Measurements from ENCODE around the gene RBM25.
A peak's percentile ranks its signal among the peaks of the same experiment; 100 is the strongest.

- TF ChIP-seq, protein P1, sequence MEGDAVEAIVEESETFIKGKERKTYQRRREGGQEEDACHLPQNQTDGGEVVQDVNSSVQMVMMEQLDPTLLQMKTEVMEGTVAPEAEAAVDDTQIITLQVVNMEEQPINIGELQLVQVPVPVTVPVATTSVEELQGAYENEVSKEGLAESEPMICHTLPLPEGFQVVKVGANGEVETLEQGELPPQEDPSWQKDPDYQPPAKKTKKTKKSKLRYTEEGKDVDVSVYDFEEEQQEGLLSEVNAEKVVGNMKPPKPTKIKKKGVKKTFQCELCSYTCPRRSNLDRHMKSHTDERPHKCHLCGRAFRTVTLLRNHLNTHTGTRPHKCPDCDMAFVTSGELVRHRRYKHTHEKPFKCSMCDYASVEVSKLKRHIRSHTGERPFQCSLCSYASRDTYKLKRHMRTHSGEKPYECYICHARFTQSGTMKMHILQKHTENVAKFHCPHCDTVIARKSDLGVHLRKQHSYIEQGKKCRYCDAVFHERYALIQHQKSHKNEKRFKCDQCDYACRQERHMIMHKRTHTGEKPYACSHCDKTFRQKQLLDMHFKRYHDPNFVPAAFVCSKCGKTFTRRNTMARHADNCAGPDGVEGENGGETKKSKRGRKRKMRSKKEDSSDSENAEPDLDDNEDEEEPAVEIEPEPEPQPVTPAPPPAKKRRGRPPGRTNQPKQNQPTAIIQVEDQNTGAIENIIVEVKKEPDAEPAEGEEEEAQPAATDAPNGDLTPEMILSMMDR (IDR thresholded peaks at IDR 0.05) = peak in 1 of 3 experiments; percentile 4
- TF ChIP-seq POLR2A (IDR thresholded peaks at IDR 0.05) = peak; percentile 43
Observed at GRCh38 chr14:73026845-73027542, 31.3 kb upstream of the RBM25 start, which contains the start of gene ZFYVE1.

Measured in testis (tissue), 2 donors.